VCaP (cell line): ENCODE results near the gene FNDC8.
A peak's percentile ranks its signal among the peaks of the same experiment; 100 is the strongest.
"Not testable (repeated sequence)": the region's sequence is repeated elsewhere in the genome, so short reads cannot be mapped to it uniquely, and the experiment has no call there.

ENCODE experiments used
- H3K27ac ChIP-seq: fragments of 450-650 bp; 2 replicates; pipeline ENCODE4 v1.5.1; 2017
- TF ChIP-seq, protein P1 (sequence below): fragments of 450-650 bp; conservative IDR thresholded peaks from 2 replicates; pipeline ENCODE4 v1.5.1; 2017; ENCODE audit warnings: mild to moderate bottlenecking, moderate library complexity

The FNDC8 gene

DNA sequence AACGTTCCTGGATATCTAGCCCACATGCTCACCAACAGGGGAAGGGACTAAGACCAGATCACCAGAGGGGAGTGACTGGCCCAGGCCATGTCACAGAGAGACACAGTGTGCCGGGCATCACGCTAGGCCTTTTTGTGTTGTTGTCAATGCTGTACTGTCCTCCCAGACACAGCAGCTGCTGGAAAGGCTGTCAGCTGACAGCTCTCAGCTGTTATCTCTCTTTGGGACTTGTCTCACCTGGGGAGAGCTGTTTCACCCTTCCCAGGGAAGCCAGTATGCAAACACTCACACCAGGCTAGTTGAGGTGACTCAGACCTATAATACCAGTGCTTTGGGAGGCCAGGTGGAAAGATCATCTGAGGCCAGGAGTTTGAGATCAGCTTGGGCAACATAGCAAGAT, 45.6 kb downstream of the FNDC8 start:
- no peak overlapping the region for H3K27ac ChIP-seq
- TF ChIP-seq, protein P1, sequence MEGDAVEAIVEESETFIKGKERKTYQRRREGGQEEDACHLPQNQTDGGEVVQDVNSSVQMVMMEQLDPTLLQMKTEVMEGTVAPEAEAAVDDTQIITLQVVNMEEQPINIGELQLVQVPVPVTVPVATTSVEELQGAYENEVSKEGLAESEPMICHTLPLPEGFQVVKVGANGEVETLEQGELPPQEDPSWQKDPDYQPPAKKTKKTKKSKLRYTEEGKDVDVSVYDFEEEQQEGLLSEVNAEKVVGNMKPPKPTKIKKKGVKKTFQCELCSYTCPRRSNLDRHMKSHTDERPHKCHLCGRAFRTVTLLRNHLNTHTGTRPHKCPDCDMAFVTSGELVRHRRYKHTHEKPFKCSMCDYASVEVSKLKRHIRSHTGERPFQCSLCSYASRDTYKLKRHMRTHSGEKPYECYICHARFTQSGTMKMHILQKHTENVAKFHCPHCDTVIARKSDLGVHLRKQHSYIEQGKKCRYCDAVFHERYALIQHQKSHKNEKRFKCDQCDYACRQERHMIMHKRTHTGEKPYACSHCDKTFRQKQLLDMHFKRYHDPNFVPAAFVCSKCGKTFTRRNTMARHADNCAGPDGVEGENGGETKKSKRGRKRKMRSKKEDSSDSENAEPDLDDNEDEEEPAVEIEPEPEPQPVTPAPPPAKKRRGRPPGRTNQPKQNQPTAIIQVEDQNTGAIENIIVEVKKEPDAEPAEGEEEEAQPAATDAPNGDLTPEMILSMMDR = no peak

DNA sequence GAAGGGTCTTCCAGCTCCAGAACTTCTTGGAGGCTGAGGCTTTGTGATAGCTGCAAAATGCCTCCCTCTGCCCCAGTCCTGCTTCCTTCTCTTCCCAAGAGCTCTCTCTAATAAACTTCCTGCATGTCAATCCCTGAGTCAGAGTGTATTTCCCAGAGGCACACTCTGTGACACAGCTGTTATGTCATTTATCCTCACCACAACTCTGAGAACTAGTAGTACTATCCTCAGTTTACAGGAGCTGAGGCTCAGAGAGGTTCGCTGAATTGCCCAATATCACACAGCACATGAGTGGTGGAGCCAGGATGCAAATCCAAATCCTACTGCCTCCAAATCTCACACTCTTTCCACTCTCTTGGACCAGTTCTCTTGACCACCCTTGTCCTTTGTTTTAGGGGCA, 46.3 kb downstream of the FNDC8 start:
- TF ChIP-seq, protein P1 = no peak
- no peak overlapping the region for H3K27ac ChIP-seq

DNA sequence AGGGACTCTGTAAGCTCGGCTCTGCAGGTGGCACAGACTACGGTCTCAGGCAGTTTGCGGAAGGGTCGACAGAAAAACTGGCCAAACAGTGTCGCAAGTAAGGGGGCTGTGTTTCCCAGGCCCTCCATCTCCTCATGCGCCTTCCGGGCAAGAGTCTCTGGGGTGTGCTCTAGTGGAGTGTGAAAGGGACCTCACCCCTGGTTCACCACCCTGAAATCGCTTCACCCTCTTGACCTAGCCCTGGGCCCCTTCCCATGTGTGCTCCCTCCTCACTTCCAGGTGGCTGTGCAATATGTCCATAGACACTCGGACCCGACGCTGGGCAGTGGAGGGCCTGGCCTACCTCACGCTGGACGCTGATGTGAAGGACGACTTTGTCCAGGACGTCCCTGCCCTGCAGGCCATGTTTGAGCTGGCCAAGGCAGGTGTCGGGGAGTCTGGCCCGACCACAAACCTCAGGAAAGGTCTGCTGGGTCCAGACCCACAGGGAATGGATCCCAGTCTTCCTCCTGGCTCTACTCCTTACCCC, 48.5 kb downstream of the FNDC8 start:
- TF ChIP-seq, protein P1 = no peak
- H3K27ac ChIP-seq = no peak overlapping the region

DNA sequence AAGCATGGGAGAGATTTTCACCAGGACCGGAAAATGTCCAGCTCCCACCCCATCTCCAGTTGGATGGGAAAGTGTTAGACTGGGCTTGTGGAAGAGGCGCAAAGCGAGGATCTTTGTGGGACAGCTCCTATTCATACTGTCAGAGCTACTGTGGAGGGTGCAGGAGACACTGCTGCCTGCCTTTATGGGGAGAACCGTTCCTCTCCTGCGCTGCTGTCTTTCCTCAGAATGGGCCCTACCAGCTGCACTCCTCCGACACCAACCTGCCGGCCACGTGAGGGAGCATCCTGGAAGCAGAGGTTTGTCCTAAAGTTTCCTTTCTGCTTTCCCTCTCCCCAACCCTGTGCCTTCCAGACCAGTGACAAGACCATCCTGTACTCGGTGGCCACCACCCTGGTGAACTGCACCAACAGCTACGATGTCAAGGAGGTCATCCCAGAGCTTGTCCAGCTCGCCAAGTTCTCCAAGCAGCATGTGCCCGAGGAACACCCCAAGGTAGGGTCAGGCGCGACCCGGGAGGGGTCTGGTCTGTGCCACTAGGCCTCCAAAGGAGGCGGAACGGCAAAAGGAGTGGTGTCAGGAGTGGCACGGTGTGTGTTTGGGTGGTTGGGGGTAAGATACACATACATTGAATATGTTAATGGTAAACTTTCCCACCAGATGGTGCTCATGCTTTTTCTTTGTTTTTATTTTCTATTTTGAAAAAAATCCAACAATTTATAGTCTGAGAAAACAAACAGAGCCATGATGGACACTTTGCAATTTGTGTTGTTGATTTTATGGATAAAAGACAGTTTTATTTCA, 49.8 kb downstream of the FNDC8 start:
- TF ChIP-seq, protein P1 = peak; percentile 74

DNA sequence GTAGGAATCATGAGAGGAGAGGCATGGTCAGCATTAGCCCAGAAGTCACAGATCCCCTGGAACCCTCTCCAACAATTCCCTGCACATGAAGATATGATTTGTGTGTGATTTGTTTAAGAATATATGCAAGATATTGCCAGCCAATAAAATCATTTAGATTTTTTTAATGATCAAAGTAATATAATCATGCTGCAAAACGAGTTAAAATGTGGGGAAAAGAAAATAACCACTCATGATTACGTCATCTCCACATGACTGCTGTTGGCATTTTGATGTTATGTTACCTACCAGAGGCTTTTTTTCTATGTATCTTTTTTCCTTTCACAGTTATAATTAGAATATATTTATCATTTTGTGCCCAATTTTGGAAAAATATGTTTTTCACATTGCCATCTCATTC, 50.4 kb downstream of the FNDC8 start:
- TF ChIP-seq, protein P1 = no peak; the same call in 1 of the 2 replicates

More for the DNA sequence above, 49.8 kb downstream of the FNDC8 start:
- peak overlapping the region; percentile 20; the same call in 1 of the 2 replicates for H3K27ac ChIP-seq

DNA sequence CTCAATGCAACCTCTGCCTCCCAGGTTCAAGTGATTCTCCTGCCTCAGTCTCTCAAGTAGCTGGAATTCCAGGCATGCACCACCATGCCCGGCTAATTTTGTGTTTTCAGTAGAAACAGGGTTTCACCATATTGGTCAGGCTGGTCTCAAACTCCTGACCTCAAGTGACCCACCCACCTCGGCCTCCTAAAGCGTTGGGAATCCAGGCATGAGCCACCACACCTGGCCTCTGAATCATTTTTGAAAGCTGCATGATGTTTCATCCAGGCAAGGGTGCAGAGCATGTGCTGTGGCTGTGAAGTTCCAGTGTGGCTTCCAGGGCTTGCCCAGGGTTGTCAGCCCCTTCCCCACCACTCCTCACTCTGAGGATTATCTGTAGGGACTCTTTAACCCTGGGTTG, 50.9 kb downstream of the FNDC8 start:
- not testable (repeated sequence) for H3K27ac ChIP-seq

More for the DNA sequence above, 50.4 kb downstream of the FNDC8 start:
- H3K27ac ChIP-seq = peak overlapping the region; percentile 20; the same call in 1 of the 2 replicates

DNA sequence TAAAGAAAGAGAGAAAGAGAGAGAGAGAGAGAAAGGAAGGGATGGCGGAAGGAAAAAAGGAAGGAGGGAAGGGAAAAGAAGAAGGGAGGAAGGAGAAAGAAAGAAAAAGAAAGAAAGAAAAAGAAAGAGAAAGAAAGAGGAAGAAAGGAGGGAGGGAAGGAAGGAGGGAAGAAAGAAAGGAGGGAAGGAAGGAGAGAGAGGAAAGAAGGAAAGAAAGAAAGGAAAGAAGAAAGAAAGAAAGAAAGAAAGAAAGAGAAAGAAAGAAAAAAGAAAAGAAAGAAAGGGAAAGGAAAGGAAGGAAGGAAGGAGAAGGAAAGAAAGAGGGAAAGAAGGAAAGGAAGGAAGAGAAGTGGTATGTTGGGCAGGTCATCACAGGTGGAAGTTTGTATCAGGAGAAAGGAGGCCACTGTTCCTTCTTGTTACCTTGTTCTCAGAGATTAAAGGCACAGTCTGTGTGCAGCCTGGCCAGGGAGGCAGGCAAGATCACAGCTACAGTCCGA, 53.5 kb downstream of the FNDC8 start:
- TF ChIP-seq, protein P1 = no peak
- no peak overlapping the region for H3K27ac ChIP-seq
